Chondrocyte (in vitro differentiated cells): Measurements from ENCODE around the gene ARHGAP40. TPM values are rescaled to one million over a fixed set of nuclear protein-coding genes. Genes with fewer than 3 reads are reported as not detected.

Experiments
- DNase-seq: peaks from one replicate; pipeline ENCODE4 v3.0.0; 2021; ENCODE audit warnings: mixed read lengths, low spot score
- H3K27ac Mint-ChIP-seq: one replicate; pipeline ENCODE4 v1.8.0; 2021; ENCODE audit warnings: mild to moderate bottlenecking, moderate library complexity, mixed read lengths; ENCODE audit not compliant: unreplicated experiment
- H3K27me3 Mint-ChIP-seq: 2 replicates; pipeline ENCODE4 v1.8.0; 2021; ENCODE audit warnings: low read depth, mixed read lengths
- H3K36me3 Mint-ChIP-seq: 2 replicates; pipeline ENCODE4 v1.8.0; 2021; ENCODE audit warnings: low read depth, mixed read lengths
- H3K4me1 Mint-ChIP-seq: 2 replicates; pipeline ENCODE4 v1.8.0; 2021; ENCODE audit warnings: low read depth, mild to moderate bottlenecking, mixed read lengths
- H3K4me3 Mint-ChIP-seq: one replicate; pipeline ENCODE4 v1.8.0; 2021; ENCODE audit warnings: mild to moderate bottlenecking, moderate library complexity, mixed read lengths; ENCODE audit not compliant: unreplicated experiment
- H3K9me3 Mint-ChIP-seq: 2 replicates; pipeline ENCODE4 v1.8.0; 2021; ENCODE audit warnings: low read depth, mixed read lengths
- total RNA-seq: library from RNA; stranded (reverse); gene quantifications from 3 replicates; pipeline ENCODE4 v1.2.1, GENCODE V29; 2021
- TF ChIP-seq, protein P1 (sequence below): fragments of 200-600 bp; sonication (generic); IDR thresholded peaks from 2 replicates; pipeline ENCODE4 v1.5.0; 2021; ENCODE audit warnings: antibody characterized with exemption, mild to moderate bottlenecking, moderate library complexity

The ARHGAP40 gene
- total RNA-seq, 1 donor from 2014 or later = not detected

DNA sequence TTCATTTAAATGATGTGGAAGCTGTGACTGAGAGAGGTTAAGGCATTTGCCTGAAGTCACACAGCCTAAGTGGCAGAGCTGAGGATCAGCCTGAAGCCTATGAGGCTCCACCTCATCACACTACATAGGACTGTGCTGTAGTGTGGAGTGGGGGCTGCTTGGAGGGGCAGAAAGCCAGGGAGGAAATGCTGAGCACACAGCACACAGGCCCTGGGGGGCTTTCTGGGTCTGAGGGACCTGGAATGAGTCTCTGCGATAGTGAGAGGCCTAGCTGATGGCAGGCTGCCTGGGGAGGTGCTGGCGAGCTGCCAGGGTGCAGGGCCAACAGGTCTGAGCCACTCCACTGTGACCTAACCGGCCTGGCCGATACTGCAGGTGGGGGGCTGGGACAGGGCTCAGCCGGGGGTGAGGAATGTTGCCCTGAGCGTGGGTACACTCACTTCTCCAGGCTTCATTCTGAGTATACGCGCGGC lies 2.2 kb upstream of the ARHGAP40 start:
- TF ChIP-seq, protein P1, sequence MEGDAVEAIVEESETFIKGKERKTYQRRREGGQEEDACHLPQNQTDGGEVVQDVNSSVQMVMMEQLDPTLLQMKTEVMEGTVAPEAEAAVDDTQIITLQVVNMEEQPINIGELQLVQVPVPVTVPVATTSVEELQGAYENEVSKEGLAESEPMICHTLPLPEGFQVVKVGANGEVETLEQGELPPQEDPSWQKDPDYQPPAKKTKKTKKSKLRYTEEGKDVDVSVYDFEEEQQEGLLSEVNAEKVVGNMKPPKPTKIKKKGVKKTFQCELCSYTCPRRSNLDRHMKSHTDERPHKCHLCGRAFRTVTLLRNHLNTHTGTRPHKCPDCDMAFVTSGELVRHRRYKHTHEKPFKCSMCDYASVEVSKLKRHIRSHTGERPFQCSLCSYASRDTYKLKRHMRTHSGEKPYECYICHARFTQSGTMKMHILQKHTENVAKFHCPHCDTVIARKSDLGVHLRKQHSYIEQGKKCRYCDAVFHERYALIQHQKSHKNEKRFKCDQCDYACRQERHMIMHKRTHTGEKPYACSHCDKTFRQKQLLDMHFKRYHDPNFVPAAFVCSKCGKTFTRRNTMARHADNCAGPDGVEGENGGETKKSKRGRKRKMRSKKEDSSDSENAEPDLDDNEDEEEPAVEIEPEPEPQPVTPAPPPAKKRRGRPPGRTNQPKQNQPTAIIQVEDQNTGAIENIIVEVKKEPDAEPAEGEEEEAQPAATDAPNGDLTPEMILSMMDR = no peak
- Mint-ChIP-seq H3K36me3 (no peaks in the 10 kb centered on the region), H3K4me1 (peaks cover 13% of the 10 kb centered on the region), H3K4me3 (no peak overlapping the region), H3K27ac (no peak overlapping the region), H3K9me3 (no peaks in the 10 kb centered on the region), H3K27me3 (peaks cover 37% of the 10 kb centered on the region)
- DNase-seq = no peak

DNA sequence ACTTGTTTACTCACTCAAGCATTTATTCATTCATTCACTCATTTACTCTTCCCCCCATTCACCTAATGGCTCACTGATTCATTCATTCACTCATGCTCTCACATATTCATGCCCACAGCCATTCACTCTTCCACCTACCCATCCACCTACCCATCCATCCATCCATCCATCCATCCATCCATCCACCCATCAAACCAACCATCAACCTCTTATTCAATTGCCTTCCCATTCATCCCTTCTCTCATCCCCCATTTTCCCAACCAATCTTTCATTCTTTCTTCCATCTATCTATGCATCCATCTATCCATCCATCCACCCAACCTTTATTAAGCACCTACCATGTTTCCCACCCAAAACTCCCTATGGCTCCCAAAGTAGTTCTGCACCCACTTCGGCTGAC lies 1.6 kb upstream of the ARHGAP40 start:
- peaks cover 16% of the 10 kb centered on the region for H3K4me1 Mint-ChIP-seq
- no peaks in the 10 kb centered on the region for H3K9me3 Mint-ChIP-seq
- H3K27me3 Mint-ChIP-seq = peaks cover 40% of the 10 kb centered on the region

DNA sequence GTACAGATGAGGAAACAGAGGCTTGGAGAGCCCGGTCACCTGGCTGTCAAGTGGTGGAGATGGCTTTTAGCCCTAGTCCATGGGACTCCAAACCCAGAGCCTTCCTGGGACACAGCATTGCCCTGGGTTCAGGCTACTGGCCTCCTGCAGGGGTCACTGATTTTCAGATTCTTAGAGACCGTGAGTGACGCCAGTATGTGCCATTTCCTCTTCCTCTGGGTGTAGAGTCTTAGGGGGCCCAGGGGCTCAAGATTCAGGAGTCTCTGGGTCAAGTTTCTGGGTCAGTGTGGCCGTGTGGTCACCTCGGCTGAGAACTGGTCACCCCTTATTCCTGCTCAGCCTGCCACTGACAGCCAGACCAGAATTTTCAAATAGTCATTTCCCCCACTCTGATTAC lies 574 bp downstream of the ARHGAP40 start:
- Mint-ChIP-seq H3K27ac (no peak overlapping the region), H3K27me3 (peaks cover 37% of the 10 kb centered on the region), H3K4me1 (peaks cover 17% of the 10 kb centered on the region), H3K9me3 (no peaks in the 10 kb centered on the region), H3K4me3 (no peak overlapping the region), H3K36me3 (no peaks in the 10 kb centered on the region)
- TF ChIP-seq, protein P1 = no peak
- DNase-seq = no peak

More for the DNA sequence above, 1.6 kb upstream of the ARHGAP40 start:
- Mint-ChIP-seq H3K4me3 (no peak overlapping the region), H3K27ac (no peak overlapping the region), H3K36me3 (no peaks in the 10 kb centered on the region)
- TF ChIP-seq, protein P1 = no peak
- no peak for DNase-seq

DNA sequence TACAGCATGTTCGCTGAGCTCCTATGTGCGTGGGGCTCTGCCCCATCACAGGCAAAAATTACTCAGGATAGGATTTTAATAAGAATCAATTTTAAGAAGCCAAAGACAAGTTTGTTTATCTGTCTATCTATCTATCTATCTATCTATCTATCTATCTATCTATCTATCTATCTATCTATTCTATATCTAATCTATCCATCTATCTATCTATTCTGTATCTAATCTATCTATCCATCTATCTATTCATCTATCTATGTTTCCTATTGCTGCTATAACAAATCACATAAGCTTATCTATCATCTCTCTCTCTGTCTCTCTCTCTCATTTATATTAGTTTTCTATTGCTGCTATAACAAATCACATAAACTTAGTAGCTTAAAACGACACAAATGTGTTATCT lies 1.7 kb downstream of the ARHGAP40 start:
- no peaks in the 10 kb centered on the region for H3K36me3 Mint-ChIP-seq

DNA sequence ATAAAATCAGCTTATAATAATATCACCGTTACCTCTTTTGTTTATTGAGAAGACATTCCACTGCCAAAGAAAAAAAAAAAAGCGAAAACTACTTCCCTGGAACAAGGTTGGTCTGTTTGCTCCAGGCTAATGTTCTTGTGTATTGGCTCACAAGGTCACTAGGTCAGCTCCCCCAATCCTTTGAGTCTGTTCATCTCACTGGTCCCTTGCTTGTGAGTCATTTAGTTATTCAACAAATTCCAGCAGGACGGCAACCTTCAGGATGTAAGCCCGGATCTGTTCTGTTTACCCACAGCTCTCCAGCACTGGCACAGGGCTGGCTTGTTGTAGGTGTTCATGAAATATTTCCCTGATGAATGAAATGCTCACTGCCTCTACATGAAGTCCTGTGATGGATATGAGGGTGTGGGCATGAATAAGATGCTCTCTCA lies 3.3 kb downstream of the ARHGAP40 start:
- Mint-ChIP-seq H3K4me3 (no peak overlapping the region), H3K27me3 (peaks cover 36% of the 10 kb centered on the region), H3K4me1 (peaks cover 13% of the 10 kb centered on the region), H3K36me3 (no peaks in the 10 kb centered on the region), H3K27ac (no peak overlapping the region), H3K9me3 (no peaks in the 10 kb centered on the region)
- no peak for DNase-seq
- TF ChIP-seq, protein P1 = no peak

More for the DNA sequence above, 1.7 kb downstream of the ARHGAP40 start:
- no peak overlapping the region for H3K27ac Mint-ChIP-seq
- H3K4me3 Mint-ChIP-seq = no peak overlapping the region
- DNase-seq = no peak
- H3K9me3 Mint-ChIP-seq = no peaks in the 10 kb centered on the region
- peaks cover 17% of the 10 kb centered on the region for H3K4me1 Mint-ChIP-seq
- peaks cover 35% of the 10 kb centered on the region for H3K27me3 Mint-ChIP-seq
- TF ChIP-seq, protein P1 = no peak
